GM19397 (cell line): ENCODE data around the gene ARMC2.
A peak's percentile ranks its signal among the peaks of the same experiment; 100 is the strongest.
"Not testable (repeated sequence)": the region's sequence is repeated elsewhere in the genome, so short reads cannot be mapped to it uniquely, and the experiment has no call there.

Experiments
- ATAC-seq: cut with Tn5 transposase; IDR thresholded peaks from one replicate; pipeline ENCODE4 v1.9.1; 2021; ENCODE audit warnings: mild to moderate bottlenecking, moderate library complexity; ENCODE audit not compliant: unreplicated experiment

The ARMC2 gene

GRCh38 chr6:108848116-108848868, at the start of gene ARMC2:
TSS of gene ARMC2 (plus strand) at chr6:108848422. CDS start at chr6:108854268, 5,846 bp downstream.
- peak; percentile 99 for ATAC-seq

- ATAC-seq, result no peak
Observed at GRCh38 chr6:108798670-108799353, 49.4 kb upstream of the ARMC2 start.

GRCh38 chr6:108799354-108799717, 48.9 kb upstream of the ARMC2 start:
- no peak for ATAC-seq

- ATAC-seq, result no peak
Observed at GRCh38 chr6:108799791-108800190, 48.4 kb upstream of the ARMC2 start.

- ATAC-seq, result no peak
Observed at GRCh38 chr6:108800427-108800864, 47.8 kb upstream of the ARMC2 start.

- ATAC-seq, result no peak
Observed at GRCh38 chr6:108801366-108801765, 46.9 kb upstream of the ARMC2 start.

- no peak for ATAC-seq
Observed at GRCh38 chr6:108803982-108804490, 44.2 kb upstream of the ARMC2 start.

- no peak for ATAC-seq
Observed at GRCh38 chr6:108804956-108805355, 43.3 kb upstream of the ARMC2 start.

GRCh38 chr6:108805611-108806167, 42.5 kb upstream of the ARMC2 start:
- peak; percentile 76 for ATAC-seq

- ATAC-seq, result peak; percentile 15
Observed at GRCh38 chr6:108806171-108806570, 42.1 kb upstream of the ARMC2 start.

GRCh38 chr6:108806665-108807064, 41.6 kb upstream of the ARMC2 start:
- no peak for ATAC-seq

GRCh38 chr6:108807928-108808327, 40.3 kb upstream of the ARMC2 start:
- ATAC-seq, result no peak

- no peak for ATAC-seq
Observed at GRCh38 chr6:108809211-108809610, 39.0 kb upstream of the ARMC2 start.

GRCh38 chr6:108810057-108810643, 38.1 kb upstream of the ARMC2 start:
- ATAC-seq, result no peak

- ATAC-seq, result no peak
Observed at GRCh38 chr6:108811490-108811889, 36.7 kb upstream of the ARMC2 start.

GRCh38 chr6:108813218-108813617, 35.0 kb upstream of the ARMC2 start:
- not testable (repeated sequence) for ATAC-seq

GRCh38 chr6:108817276-108817675, 30.9 kb upstream of the ARMC2 start:
- ATAC-seq, result not testable (repeated sequence)

GRCh38 chr6:108820006-108820405, 28.2 kb upstream of the ARMC2 start:
- no peak for ATAC-seq

GRCh38 chr6:108822401-108822800, 25.8 kb upstream of the ARMC2 start:
- no peak for ATAC-seq

GRCh38 chr6:108825326-108825725, 22.9 kb upstream of the ARMC2 start:
- no peak for ATAC-seq

GRCh38 chr6:108831104-108831503, 17.1 kb upstream of the ARMC2 start:
- no peak for ATAC-seq
